Naive thymus-derived CD4-positive, alpha-beta T cell (primary cell): ENCODE data around the gene PXMP4. TPM values are rescaled to one million over a fixed set of nuclear protein-coding genes. Genes with fewer than 3 reads are reported as not detected.

ENCODE experiments used
- ATAC-seq: fragments of 150-1000 bp; cut with Tn5 transposase; 2 replicates; pipeline ENCODE4 v1.10.0; 2021; ENCODE audit warnings: mild to moderate bottlenecking, moderate library complexity
- CTCF ChIA-PET: fragments of 350-600 bp; sonication (Branson Sonifier 250); formaldehyde crosslinking; loops from one replicate; lab custom pipeline; 2021; ENCODE audit warnings: antibody characterized with exemption; lab: Charles Lee
- POLR2A ChIA-PET: fragments of 350-600 bp; sonication (Branson Sonifier 250); formaldehyde crosslinking; loops from one replicate; lab custom pipeline; 2021; ENCODE audit warnings: antibody characterized with exemption, inconsistent platforms; lab: Charles Lee
- DNase-seq, 9 donors: peaks; one replicate each; pipeline versions ENCODE4 v3.0.0 to v3.0.0-alpha.2; 2020 to 2022; ENCODE audit warnings: mixed read lengths in 1 of 9
- H3K27ac ChIP-seq: one replicate; pipeline ENCODE4 v1.7.0; 2013; ENCODE audit warnings: mild to moderate bottlenecking, low read depth, low read length, moderate library complexity
- H3K27me3 ChIP-seq, 2 donors: one replicate each; pipeline ENCODE4 v1.7.0; 2013; ENCODE audit warnings: low read length in 2 of 2, mild to moderate bottlenecking in 2 of 2, moderate library complexity in 2 of 2; ENCODE audit not compliant: control insufficient read depth in 2 of 2, insufficient read depth in 2 of 2
- H3K36me3 ChIP-seq, 3 experiments: 1 replicate in 2 of 3; 2 replicates in 1 of 3; pipeline ENCODE4 v1.7.0; 2013; ENCODE audit warnings: low read length in 3 of 3, mild to moderate bottlenecking in 3 of 3, moderate library complexity in 1 of 3; ENCODE audit not compliant: insufficient read depth in 3 of 3, control insufficient read depth in 2 of 3
- H3K4me1 ChIP-seq, 2 donors: one replicate each; pipeline ENCODE4 v1.7.0; 2013; ENCODE audit warnings: low read length in 2 of 2, mild to moderate bottlenecking in 2 of 2, moderate library complexity in 1 of 2; ENCODE audit not compliant: control insufficient read depth in 2 of 2, insufficient read depth in 2 of 2
- H3K4me3 ChIP-seq: 2 replicates; pipeline ENCODE4 v1.7.0; 2013; ENCODE audit warnings: mild to moderate bottlenecking, low read length
- H3K9me3 ChIP-seq, 3 experiments: 1 replicate in 2 of 3; 2 replicates in 1 of 3; pipeline ENCODE4 v1.7.0; 2013; ENCODE audit warnings: low read length in 3 of 3; ENCODE audit not compliant: control insufficient read depth in 2 of 3
- H3K27ac Mint-ChIP-seq, 9 donors: one replicate each; pipeline ENCODE4 v1.8.0; 2020 to 2022; ENCODE audit warnings: mixed read lengths in 9 of 9, mild to moderate bottlenecking in 8 of 9, moderate library complexity in 5 of 9, inconsistent platforms in 2 of 9
- H3K27me3 Mint-ChIP-seq, 5 donors: one replicate each; pipeline ENCODE4 v1.8.0; 2021 to 2022; ENCODE audit warnings: mixed read lengths in 5 of 5, mild to moderate bottlenecking in 1 of 5
- H3K36me3 Mint-ChIP-seq, 5 donors: one replicate each; pipeline ENCODE4 v1.8.0; 2020 to 2022; ENCODE audit warnings: mixed read lengths in 5 of 5, mild to moderate bottlenecking in 3 of 5, inconsistent platforms in 1 of 5
- H3K4me1 Mint-ChIP-seq, 7 donors: one replicate each; pipeline ENCODE4 v1.8.0; 2020 to 2022; ENCODE audit warnings: mixed read lengths in 7 of 7, mild to moderate bottlenecking in 3 of 7, inconsistent platforms in 1 of 7
- H3K4me3 Mint-ChIP-seq, 10 donors: one replicate each; pipeline ENCODE4 v1.8.0; 2020 to 2022; ENCODE audit warnings: mild to moderate bottlenecking in 10 of 10, mixed read lengths in 10 of 10, moderate library complexity in 6 of 10, inconsistent platforms in 2 of 10
- H3K9me3 Mint-ChIP-seq, 11 donors: one replicate each; pipeline ENCODE4 v1.8.0; 2020 to 2022; ENCODE audit warnings: mixed read lengths in 11 of 11, mild to moderate bottlenecking in 4 of 11, inconsistent platforms in 1 of 11, moderate library complexity in 1 of 11
- intact Hi-C, 2 donors: fragments of 100-400 bp; cut with micrococcal nuclease; formaldehyde crosslinking; loops; one replicate each; pipeline ENCODE4 v1.15.1; 2023
- polyA plus RNA-seq, 2 donors: library from polyadenylated mRNA; unstranded; fragments of 300-500 nt; fragmentation: Illumina TruSeq; gene quantifications; one replicate each; pipeline ENCODE4 v1.2.3, GENCODE V29; 2021
- total RNA-seq, 6 experiments: library from RNA in 5 of 6; stranded (reverse) in 5 of 6; gene quantifications; 1 replicate in 5 of 6; 2 replicates in 1 of 6; pipeline ENCODE4 v1.2.3 and lab custom pipeline; 2021 to 2026

Gene PXMP4, protein sequence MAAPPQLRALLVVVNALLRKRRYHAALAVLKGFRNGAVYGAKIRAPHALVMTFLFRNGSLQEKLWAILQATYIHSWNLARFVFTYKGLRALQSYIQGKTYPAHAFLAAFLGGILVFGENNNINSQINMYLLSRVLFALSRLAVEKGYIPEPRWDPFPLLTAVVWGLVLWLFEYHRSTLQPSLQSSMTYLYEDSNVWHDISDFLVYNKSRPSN
- 10 to 100 TPM in 3 of 5 experiments, 1 to 10 TPM in 2; 4.5 to 14.3 (median 10.1) TPM for total RNA-seq
- polyA plus RNA-seq, result 10 to 100 TPM in 1 of 2 donors, 1 to 10 TPM in 1; 9.1 to 18.7 TPM
- total RNA-seq (lab: John Stamatoyannopoulos, UW), result 14.3 reads per million, percentile 43 among the genes with 10 or more reads in this experiment

DNA sequence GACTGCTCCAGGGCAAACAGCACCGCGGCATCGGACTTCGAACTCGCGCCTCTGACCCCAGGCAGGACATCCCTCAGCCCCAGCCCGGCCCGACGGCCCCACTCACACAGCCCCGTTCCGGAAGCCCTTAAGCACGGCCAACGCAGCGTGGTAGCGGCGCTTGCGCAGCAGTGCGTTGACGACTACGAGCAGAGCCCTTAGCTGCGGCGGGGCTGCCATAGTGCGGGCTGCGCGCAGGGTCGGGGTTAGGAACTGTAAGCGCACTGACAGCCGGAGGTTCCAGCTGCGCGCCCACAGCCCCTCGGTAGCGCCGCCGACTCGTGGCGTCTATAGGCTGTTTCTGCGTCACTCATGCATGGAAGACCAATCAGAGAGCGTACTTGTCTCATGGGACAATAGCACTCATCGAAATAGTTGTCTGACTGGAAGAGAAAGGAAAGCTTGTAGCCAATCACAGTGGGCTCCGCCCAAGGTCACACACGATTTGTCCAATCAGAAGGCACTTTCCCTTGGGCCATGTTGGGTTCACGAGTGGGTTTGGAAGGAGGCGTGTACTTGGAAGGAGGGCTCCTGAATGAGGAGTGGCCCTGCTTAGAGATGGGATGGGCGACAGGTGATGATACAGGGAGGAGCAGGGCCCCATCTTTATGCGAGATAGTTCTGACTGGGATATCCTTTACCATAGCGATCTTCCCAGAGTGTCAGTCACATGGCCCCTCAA is at the start of gene PXMP4:
PXMP4 (minus strand) TSS at position 322 of the 721 bp plus-strand sequence; CDS start at position 219, 103 bp downstream.
- H3K9me3 Mint-ChIP-seq, result peaks cover 0 to 5% (median 0%) of the 10 kb centered on the region in 11 donors
- intact Hi-C loops, result loop anchor here (1.0 kb wide), 9 partner anchors 11 to 392 kb away; partner anchors contain the start of genes CHMP4B (in 2 of the 2), E2F1 (in 2 of the 2), EIF2S2 (in 1 of the 2) and NECAB3 (in 1 of the 2)
- Histone ChIP-seq H3K9me3 (no peaks in the 10 kb centered on the region), H3K4me1 (peaks cover 0 to 22% of the 10 kb centered on the region in 2 donors), H3K4me3 (peak within 1 kb of the TSS; percentile 87), H3K27me3 (no peaks in the 10 kb centered on the region), H3K36me3 (peaks cover 0 to 3% (median 0%) of the 10 kb centered on the region in 3 experiments), H3K27ac (peak within 1 kb of the TSS; percentile 74)
- peaks cover 0 to 10% (median 7%) of the 10 kb centered on the region in 5 donors for H3K36me3 Mint-ChIP-seq
- peaks cover 22 to 36% (median 27%) of the 10 kb centered on the region in 7 donors for H3K4me1 Mint-ChIP-seq
- ChIA-PET POLR2A (interaction anchor here (1.0 to 5.1 kb wide), 20 partner anchors 10 to 392 kb away, joined by 3 to 36 read pairs (median 4); partner anchors contain the start of genes ACTL10, CBFA2T2, CHMP4B and EIF2S2), CTCF (interaction anchor here (0.6 to 1.8 kb wide), 5 partner anchors 41 to 207 kb away, joined by 3 to 4 read pairs (median 4); no protein-coding TSS in a partner anchor)
- H3K27ac Mint-ChIP-seq, result peak within 1 kb of the TSS; percentile 81 to 97 (median 87)
- no peaks in the 10 kb centered on the region for H3K27me3 Mint-ChIP-seq
- peak; percentile 98 for ATAC-seq
- peak; percentile 60 to 97 (median 94) for DNase-seq
- peak within 1 kb of the TSS; percentile 81 to 95 (median 90) for H3K4me3 Mint-ChIP-seq

DNA sequence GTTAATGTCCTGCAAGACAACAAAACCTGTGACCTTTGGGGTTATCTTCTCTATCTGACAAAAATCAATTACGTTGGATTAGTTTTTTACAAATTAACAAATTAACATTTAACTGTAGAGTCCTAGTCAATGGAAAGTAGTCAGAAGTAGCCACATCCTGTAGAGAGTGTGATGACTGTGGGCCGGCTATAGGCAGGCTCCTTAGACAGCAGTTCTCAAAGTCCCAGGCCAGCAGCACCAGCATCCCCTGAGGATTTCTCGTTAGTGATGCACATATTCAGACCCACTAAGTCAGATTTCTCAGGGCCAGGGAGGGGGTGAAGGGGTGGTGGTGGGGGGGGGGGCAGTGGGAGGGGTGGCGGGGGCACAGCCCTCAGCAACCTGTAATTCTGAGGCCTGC is 48.9 kb upstream of the PXMP4 start:
- Mint-ChIP-seq H3K4me3 (no peak overlapping the region), H3K27ac (no peak overlapping the region), H3K9me3 (no peaks in the 10 kb centered on the region), H3K4me1 (peaks cover 0 to 16% (median 0%) of the 10 kb centered on the region in 7 donors), H3K36me3 (peaks cover 4 to 41% (median 12%) of the 10 kb centered on the region in 5 donors), H3K27me3 (no peaks in the 10 kb centered on the region)
- intact Hi-C loops, result no loop called here
- ChIA-PET CTCF (interaction anchor here (0.6 kb wide), 1 partner anchor 239 kb away, joined by 3 read pairs; no protein-coding TSS in a partner anchor), POLR2A (no interaction called here)
- no peak overlapping the region for H3K27ac ChIP-seq
- no peaks in the 10 kb centered on the region for H3K4me1 ChIP-seq
- no peaks in the 10 kb centered on the region for H3K9me3 ChIP-seq
- H3K36me3 ChIP-seq, result peaks cover 0 to 26% (median 0%) of the 10 kb centered on the region in 3 experiments
- ATAC-seq (no peak), DNase-seq (no peak)
- H3K27me3 ChIP-seq, result no peaks in the 10 kb centered on the region
- H3K4me3 ChIP-seq, result no peak overlapping the region

DNA sequence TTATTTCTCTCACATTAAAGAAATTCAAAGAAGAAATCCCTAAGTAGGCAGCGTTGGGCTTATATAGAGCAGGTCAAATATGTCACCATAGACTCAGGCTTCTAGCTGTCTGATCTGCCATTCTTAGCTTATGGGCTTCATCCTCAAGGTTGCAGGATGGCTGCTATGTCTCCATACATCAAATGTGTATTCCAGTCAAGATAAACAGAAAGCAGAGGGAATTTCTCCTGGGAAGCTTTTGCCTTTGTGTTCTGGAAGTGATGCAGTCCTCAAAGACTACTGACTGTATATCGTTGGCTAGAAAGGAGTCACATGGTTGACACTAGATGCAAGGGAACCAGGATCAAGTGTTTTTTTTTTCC is 47.6 kb upstream of the PXMP4 start:
- ChIA-PET CTCF (no interaction called here), POLR2A (no interaction called here)
- intact Hi-C loops, result no loop called here
- H3K4me3 Mint-ChIP-seq, result no peak overlapping the region
- H3K36me3 Mint-ChIP-seq, result peaks cover 4 to 38% (median 13%) of the 10 kb centered on the region in 5 donors
- DNase-seq, result no peak
- no peaks in the 10 kb centered on the region for H3K4me1 ChIP-seq
- no peaks in the 10 kb centered on the region for H3K9me3 ChIP-seq
- no peaks in the 10 kb centered on the region for H3K27me3 Mint-ChIP-seq
- no peak for ATAC-seq
- no peaks in the 10 kb centered on the region for H3K9me3 Mint-ChIP-seq
- H3K4me1 Mint-ChIP-seq, result peaks cover 0 to 10% (median 0%) of the 10 kb centered on the region in 7 donors
- H3K27ac ChIP-seq, result no peak overlapping the region
- no peaks in the 10 kb centered on the region for H3K27me3 ChIP-seq
- H3K4me3 ChIP-seq, result no peak overlapping the region
- no peak overlapping the region for H3K27ac Mint-ChIP-seq
- H3K36me3 ChIP-seq, result peaks cover 0 to 26% (median 0%) of the 10 kb centered on the region in 3 experiments

DNA sequence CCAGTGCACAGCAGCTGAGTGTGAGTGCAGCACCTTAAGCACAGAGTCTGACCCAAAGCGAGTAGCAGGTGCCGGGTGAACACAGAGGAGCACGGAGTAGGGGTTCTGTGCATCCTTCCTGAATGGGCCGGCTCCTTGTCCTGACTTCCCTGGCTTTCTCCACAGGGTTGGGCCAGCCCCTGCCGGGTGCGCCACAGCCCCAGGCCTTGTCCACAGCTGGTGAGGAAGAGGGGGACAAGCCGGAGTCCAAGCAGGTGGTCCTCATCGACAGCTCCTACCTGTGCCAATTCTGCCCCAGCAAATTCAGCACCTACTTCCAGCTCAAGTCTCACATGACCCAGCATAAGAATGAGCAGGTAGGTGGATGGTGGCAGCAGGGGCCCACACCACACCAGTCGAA is 46.6 kb upstream of the PXMP4 start:
- H3K36me3 Mint-ChIP-seq, result peaks cover 0 to 40% (median 13%) of the 10 kb centered on the region in 5 donors
- ChIA-PET POLR2A (interaction anchor here (0.6 kb wide), 1 partner anchor 208 kb away, joined by 4 read pairs; no protein-coding TSS in a partner anchor), CTCF (no interaction called here)
- DNase-seq (no peak), ATAC-seq (no peak)
- H3K4me3 Mint-ChIP-seq, result no peak overlapping the region
- peaks cover 0 to 26% (median 0%) of the 10 kb centered on the region in 3 experiments for H3K36me3 ChIP-seq
- no peaks in the 10 kb centered on the region for H3K27me3 ChIP-seq
- H3K4me3 ChIP-seq, result no peak overlapping the region
- H3K4me1 Mint-ChIP-seq, result peaks cover 0 to 6% (median 0%) of the 10 kb centered on the region in 7 donors
- no peaks in the 10 kb centered on the region for H3K9me3 ChIP-seq
- intact Hi-C loops, result no loop called here
- H3K27me3 Mint-ChIP-seq, result no peaks in the 10 kb centered on the region
- no peaks in the 10 kb centered on the region for H3K9me3 Mint-ChIP-seq
- H3K4me1 ChIP-seq, result no peaks in the 10 kb centered on the region
- H3K27ac Mint-ChIP-seq, result no peak overlapping the region
- no peak overlapping the region for H3K27ac ChIP-seq

DNA sequence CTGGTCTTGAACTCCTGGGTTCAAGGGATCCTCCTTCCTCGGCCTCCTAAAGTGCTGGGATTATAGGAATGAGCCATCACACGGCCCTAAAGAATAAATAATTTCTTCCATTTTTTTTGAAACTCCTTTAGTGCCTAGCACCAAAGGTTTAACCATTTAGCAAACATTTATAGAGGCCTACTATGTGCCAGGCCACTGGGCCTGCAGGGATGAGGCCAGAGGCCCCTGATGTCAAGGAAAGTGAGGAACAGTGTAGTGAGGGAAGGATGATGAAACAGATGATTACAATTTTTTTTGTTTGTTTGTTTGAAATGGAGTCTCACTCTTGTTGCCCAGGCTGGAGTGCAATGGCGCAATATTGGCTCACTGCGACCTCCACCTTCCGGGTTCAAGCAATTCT is 45.5 kb upstream of the PXMP4 start:
- no peaks in the 10 kb centered on the region for H3K9me3 ChIP-seq
- H3K4me1 Mint-ChIP-seq, result peaks cover 0 to 6% (median 0%) of the 10 kb centered on the region in 7 donors
- no peaks in the 10 kb centered on the region for H3K9me3 Mint-ChIP-seq
- peaks cover 0 to 41% (median 13%) of the 10 kb centered on the region in 5 donors for H3K36me3 Mint-ChIP-seq
- no peak overlapping the region for H3K27ac Mint-ChIP-seq
- no peaks in the 10 kb centered on the region for H3K27me3 Mint-ChIP-seq
- no peak for ATAC-seq
- CTCF ChIA-PET, result no interaction called here
- intact Hi-C loops, result no loop called here
- no peak overlapping the region for H3K4me3 Mint-ChIP-seq
- H3K27me3 ChIP-seq, result no peaks in the 10 kb centered on the region
- no peak overlapping the region for H3K27ac ChIP-seq
- POLR2A ChIA-PET, result no interaction called here
- no peak overlapping the region for H3K4me3 ChIP-seq
- H3K36me3 ChIP-seq, result peaks cover 0 to 28% (median 0%) of the 10 kb centered on the region in 3 experiments
- DNase-seq, result no peak
- H3K4me1 ChIP-seq, result no peaks in the 10 kb centered on the region

DNA sequence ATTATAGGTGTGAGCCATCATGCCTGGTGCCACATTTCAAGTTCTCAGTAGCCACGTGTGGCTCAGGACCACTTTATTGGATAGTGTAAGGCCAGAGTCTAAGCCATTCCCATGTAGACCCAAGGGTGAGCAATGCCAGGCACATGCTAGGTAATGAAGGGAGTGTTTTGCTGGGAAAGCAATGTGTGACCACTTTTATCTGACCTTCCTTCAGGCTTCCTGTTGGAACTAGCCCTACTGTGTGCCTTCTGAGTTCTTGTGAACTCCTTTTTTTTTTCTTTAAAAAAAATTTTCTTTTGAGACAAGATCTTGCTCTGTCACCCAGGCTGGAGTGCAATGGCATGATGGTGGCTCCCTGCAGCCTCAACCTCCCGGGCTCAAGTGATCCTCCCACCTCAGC is 45.0 kb upstream of the PXMP4 start:
- H3K27me3 Mint-ChIP-seq, result no peaks in the 10 kb centered on the region
- Histone ChIP-seq H3K4me3 (no peak overlapping the region), H3K36me3 (peaks cover 0 to 28% (median 0%) of the 10 kb centered on the region in 3 experiments), H3K27me3 (no peaks in the 10 kb centered on the region), H3K9me3 (no peaks in the 10 kb centered on the region), H3K4me1 (no peaks in the 10 kb centered on the region), H3K27ac (no peak overlapping the region)
- POLR2A ChIA-PET, result no interaction called here
- H3K27ac Mint-ChIP-seq, result no peak overlapping the region
- intact Hi-C loops, result no loop called here
- peaks cover 0 to 6% (median 0%) of the 10 kb centered on the region in 7 donors for H3K4me1 Mint-ChIP-seq
- no peaks in the 10 kb centered on the region for H3K9me3 Mint-ChIP-seq
- no peak for DNase-seq
- CTCF ChIA-PET, result no interaction called here
- no peak for ATAC-seq
- H3K36me3 Mint-ChIP-seq, result peaks cover 0 to 38% (median 13%) of the 10 kb centered on the region in 5 donors
- H3K4me3 Mint-ChIP-seq, result no peak overlapping the region
